Trophoblast cell (in vitro differentiated cells and primary cell): ENCODE results near the gene TMEM240.
"Not testable (repeated sequence)": the region's sequence is repeated elsewhere in the genome, so short reads cannot be mapped to it uniquely, and the experiment has no call there.

Experiments used
- DNase-seq, 2 donors: peaks; one replicate each; pipeline ENCODE4 v3.0.0-alpha.2; 2016
- H2AFZ ChIP-seq: 2 replicates; pipeline ENCODE4 v1.6.1; 2013; ENCODE audit warnings: low read length, moderate library complexity, mild to moderate bottlenecking; ENCODE audit not compliant: insufficient read depth, poor library complexity
- H2AK5ac ChIP-seq: 2 replicates; pipeline ENCODE4 v1.6.1; 2013; ENCODE audit warnings: mild to moderate bottlenecking, low read length
- H2BK120ac ChIP-seq: 2 replicates; pipeline ENCODE4 v1.6.1; 2013; ENCODE audit warnings: low read length, mild to moderate bottlenecking, moderate library complexity; ENCODE audit not compliant: insufficient read depth, poor library complexity
- H2BK12ac ChIP-seq: 2 replicates; pipeline ENCODE4 v1.6.1; 2013; ENCODE audit warnings: mild to moderate bottlenecking, low read length, moderate library complexity
- H2BK5ac ChIP-seq: 2 replicates; pipeline ENCODE4 v1.6.1; 2013; ENCODE audit warnings: low read length, low read depth, moderate library complexity, mild to moderate bottlenecking; ENCODE audit not compliant: poor library complexity
- H3K14ac ChIP-seq: 2 replicates; pipeline ENCODE4 v1.6.1; 2013; ENCODE audit warnings: mild to moderate bottlenecking, low read length
- H3K18ac ChIP-seq: 2 replicates; pipeline ENCODE4 v1.6.1; 2013; ENCODE audit warnings: mild to moderate bottlenecking, low read length
- H3K23ac ChIP-seq: 2 replicates; pipeline ENCODE4 v1.6.1; 2013; ENCODE audit warnings: low read length
- H3K27ac ChIP-seq: 2 replicates; pipeline ENCODE4 v1.5.1; 2013; ENCODE audit warnings: low read depth, mild to moderate bottlenecking, inconsistent platforms, low read length, moderate library complexity
- H3K27me3 ChIP-seq: 2 replicates; pipeline ENCODE4 v1.6.1; 2013; ENCODE audit warnings: inconsistent platforms, mild to moderate bottlenecking, low read length, moderate library complexity; ENCODE audit not compliant: insufficient read depth
- H3K36me3 ChIP-seq, 2 experiments: 1 replicate in 1 of 2; 2 replicates in 1 of 2; pipeline ENCODE4 v1.6.1; 2013; ENCODE audit warnings: low read length in 2 of 2, mild to moderate bottlenecking in 2 of 2, moderate library complexity in 1 of 2; ENCODE audit not compliant: insufficient read depth in 2 of 2, control insufficient read depth in 1 of 2
- H3K4ac ChIP-seq: 2 replicates; pipeline ENCODE4 v1.6.1; 2013; ENCODE audit warnings: low read depth, mild to moderate bottlenecking, low read length, moderate library complexity
- H3K4me1 ChIP-seq, 2 experiments: 1 replicate in 1 of 2; 2 replicates in 1 of 2; pipeline ENCODE4 v1.6.1; 2013; ENCODE audit warnings: low read length in 2 of 2, mild to moderate bottlenecking in 2 of 2, moderate library complexity in 1 of 2; ENCODE audit not compliant: insufficient read depth in 2 of 2, control insufficient read depth in 1 of 2
- H3K4me2 ChIP-seq: 2 replicates; pipeline ENCODE4 v1.6.1; 2013; ENCODE audit warnings: inconsistent platforms, mild to moderate bottlenecking, low read length, moderate library complexity
- H3K4me3 ChIP-seq: 2 replicates; pipeline ENCODE4 v1.5.1; 2013; ENCODE audit warnings: mild to moderate bottlenecking, low read depth, low read length, inconsistent platforms
- H3K79me1 ChIP-seq: one replicate; pipeline ENCODE4 v1.6.1; 2013; ENCODE audit warnings: low read length
- H3K79me2 ChIP-seq: 2 replicates; pipeline ENCODE4 v1.6.1; 2013; ENCODE audit warnings: low read length, mild to moderate bottlenecking; ENCODE audit not compliant: control insufficient read depth, insufficient read depth, poor library complexity
- H3K9ac ChIP-seq: 2 replicates; pipeline ENCODE4 v1.6.1; 2013; ENCODE audit warnings: mild to moderate bottlenecking, low read length
- H3K9me3 ChIP-seq: 2 replicates; pipeline ENCODE4 v1.6.1; 2013; ENCODE audit warnings: low read depth, mild to moderate bottlenecking, control low read depth, inconsistent platforms, low read length; ENCODE audit not compliant: insufficient read depth
- H4K12ac ChIP-seq: 2 replicates; pipeline ENCODE4 v1.6.1; 2013; ENCODE audit warnings: low read depth, mild to moderate bottlenecking, low read length, moderate library complexity
- H4K8ac ChIP-seq: 2 replicates; pipeline ENCODE4 v1.6.1; 2013; ENCODE audit warnings: low read depth, mild to moderate bottlenecking, low read length, moderate library complexity
- H4K91ac ChIP-seq: one replicate; pipeline ENCODE4 v1.6.1; 2013; ENCODE audit warnings: low read depth, mild to moderate bottlenecking, low read length, moderate library complexity
- WGBS: extraction: QIAGEN DNeasy Blood & Tissue Kit; methylation state at CpG from one replicate; pipeline ENCODE4 v1.1.7; 2013; ENCODE audit warnings: missing lambda C conversion rate; ENCODE audit not compliant: insufficient read length, insufficient coverage; ENCODE audit errors: extremely low coverage; 5-methylcytosine and 5-hydroxymethylcytosine counted together

Gene TMEM240

DNA sequence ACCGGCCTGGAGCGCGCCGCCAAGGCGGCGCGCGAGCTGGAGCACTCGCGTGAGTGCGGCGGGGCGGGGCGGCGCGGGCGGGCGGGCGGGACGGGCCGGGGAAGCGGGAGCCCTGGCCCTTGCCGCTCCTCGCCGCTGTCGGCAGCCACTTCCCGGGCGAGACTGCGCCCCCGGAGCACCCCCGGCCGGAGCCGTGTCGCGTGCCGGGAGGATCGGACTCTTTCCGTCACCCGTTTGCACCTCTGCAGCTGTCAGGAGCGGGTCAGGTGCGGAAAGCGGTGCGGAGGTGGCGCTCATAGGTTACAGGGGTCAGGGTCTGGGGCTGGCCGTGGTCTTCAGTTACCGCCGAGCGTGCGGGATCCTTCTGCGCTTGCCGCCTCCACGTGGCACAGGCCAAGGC is 28.0 kb downstream of the TMEM240 start:
- not testable (repeated sequence) for H2BK5ac ChIP-seq, H3K4me1 ChIP-seq, H4K91ac ChIP-seq, H3K79me1 ChIP-seq, H3K14ac ChIP-seq, H2AK5ac ChIP-seq, H2BK12ac ChIP-seq, H2AFZ ChIP-seq, H4K8ac ChIP-seq, H3K79me2 ChIP-seq, H3K27ac ChIP-seq, H3K4ac ChIP-seq, H3K27me3 ChIP-seq, H3K18ac ChIP-seq, H4K12ac ChIP-seq, H2BK120ac ChIP-seq, H3K9me3 ChIP-seq, H3K23ac ChIP-seq
- Histone ChIP-seq H3K36me3 (peaks cover 12 to 18% of the 10 kb centered on the region in 2 experiments), H3K4me3 (peak overlapping the region; percentile 91), H3K9ac (peak overlapping the region; percentile 90), H3K4me2 (peak overlapping the region; percentile 77)
- no CpG with 5 or more reads among the region's 52 CpGs for WGBS
- DNase-seq, result peak in 1 of 2 donors; percentile 10

GRCh38 chr1:1511533-1512285 is 28.7 kb downstream of the TMEM240 start, which contains the start of gene ATAD3A:
Gene ATAD3A (plus strand): TSS chr1:1512162. CDS start chr1:1512269, 107 bp downstream.
- Histone ChIP-seq H2AFZ (peak within 1 kb of the TSS; percentile 77), H2BK120ac (peak within 1 kb of the TSS; percentile 34), H3K14ac (peak within 1 kb of the TSS; percentile 96), H4K91ac (peak within 1 kb of the TSS; percentile 90), H3K4me1 (peaks cover 0 to 3% of the 10 kb centered on the region in 2 experiments), H3K79me2 (peaks cover 5% of the 10 kb centered on the region), H3K27me3 (no peaks in the 10 kb centered on the region), H4K12ac (peak within 1 kb of the TSS; percentile 91), H3K36me3 (peaks cover 8 to 14% of the 10 kb centered on the region in 2 experiments), H3K4me3 (peak within 1 kb of the TSS; percentile 98), H3K27ac (peak within 1 kb of the TSS; percentile 90), H3K79me1 (peaks cover 5% of the 10 kb centered on the region), H2BK5ac (peak within 1 kb of the TSS; percentile 73), H3K18ac (peak within 1 kb of the TSS; percentile 82), H4K8ac (peak within 1 kb of the TSS; percentile 97), H2AK5ac (peak within 1 kb of the TSS; percentile 76), H3K4me2 (peak within 1 kb of the TSS; percentile 86), H3K9ac (peak within 1 kb of the TSS; percentile 97), H2BK12ac (peak within 1 kb of the TSS; percentile 48), H3K23ac (no peak within 1 kb of the TSS), H3K4ac (peak within 1 kb of the TSS; percentile 78), H3K9me3 (no peaks in the 10 kb centered on the region)
- WGBS, result no CpG with 5 or more reads among the region's 99 CpGs
- DNase-seq, result peak; percentile 98 to 99

- Histone ChIP-seq H3K9ac (peak overlapping the region; percentile 97), H3K4me2 (peak overlapping the region; percentile 86), H3K79me2 (peaks cover 5% of the 10 kb centered on the region), H2BK5ac (peak overlapping the region; percentile 73), H3K23ac (no peak overlapping the region), H3K4me1 (peaks cover 0 to 3% of the 10 kb centered on the region in 2 experiments), H4K91ac (peak overlapping the region; percentile 90), H3K4ac (peak overlapping the region; percentile 78), H3K27ac (peak overlapping the region; percentile 90), H3K4me3 (peak overlapping the region; percentile 98), H4K8ac (peak overlapping the region; percentile 97), H4K12ac (peak overlapping the region; percentile 91), H2AFZ (peak overlapping the region; percentile 77), H2BK12ac (peak overlapping the region; percentile 48), H3K27me3 (no peaks in the 10 kb centered on the region), H3K18ac (peak overlapping the region; percentile 82), H2BK120ac (peak overlapping the region; percentile 34), H3K79me1 (peaks cover 5% of the 10 kb centered on the region), H3K36me3 (peaks cover 6 to 12% of the 10 kb centered on the region in 2 experiments), H3K14ac (peak overlapping the region; percentile 96), H3K9me3 (no peaks in the 10 kb centered on the region), H2AK5ac (peak overlapping the region; percentile 76)
- DNase-seq, result peak in 1 of 2 donors; percentile 56
- no CpG with 5 or more reads among the region's 17 CpGs for WGBS
Observed at GRCh38 chr1:1510912-1511532, 29.4 kb downstream of the TMEM240 start.

DNA sequence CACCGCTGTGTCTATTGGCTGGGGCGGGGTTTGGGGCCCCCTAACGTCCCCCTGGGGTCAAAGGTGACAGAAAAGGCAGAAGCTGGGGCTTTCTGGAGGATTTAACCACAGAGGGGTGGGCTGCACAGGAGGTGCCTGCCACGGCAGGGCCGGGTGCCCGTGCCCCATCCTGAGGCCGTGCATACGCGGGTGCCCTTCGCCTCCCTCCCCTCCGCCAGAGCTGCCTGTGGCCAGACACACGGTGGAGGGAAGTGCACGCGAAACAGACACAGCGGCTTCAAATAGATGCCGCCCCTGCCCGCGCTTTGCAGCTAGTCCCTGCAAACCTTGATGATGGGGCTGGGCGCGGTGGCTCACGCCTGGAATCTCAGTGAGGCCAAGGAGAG is 31.0 kb downstream of the TMEM240 start:
- not testable (repeated sequence) for H3K27me3 ChIP-seq, H3K4me2 ChIP-seq, H2AK5ac ChIP-seq, H3K9ac ChIP-seq, H4K12ac ChIP-seq, H3K79me2 ChIP-seq, H3K18ac ChIP-seq, H2BK12ac ChIP-seq, H3K4me1 ChIP-seq, H3K14ac ChIP-seq, H2BK5ac ChIP-seq, H4K8ac ChIP-seq, H3K79me1 ChIP-seq, H3K36me3 ChIP-seq, H2BK120ac ChIP-seq, H4K91ac ChIP-seq, H3K4ac ChIP-seq, H3K27ac ChIP-seq, H2AFZ ChIP-seq, DNase-seq, H3K23ac ChIP-seq, H3K9me3 ChIP-seq, H3K4me3 ChIP-seq
- WGBS, result no CpG with 5 or more reads among the region's 21 CpGs
